ENCODE results near the gene COL28A1.

The COL28A1 gene

GRCh38 chr7:7581531-7582179 lies 46.0 kb upstream of the COL28A1 start:
- no peaks in the 10 kb centered on the region for H3K27me3 ChIP-seq (ENCODE audit: low read depth, low read length)
- TF ChIP-seq CTCF (IDR thresholded peaks at IDR 0.05; ENCODE audit: low read depth, low read length) = no peak
- no peak for TF ChIP-seq EZH2phosphoT487 (IDR thresholded peaks at IDR 0.05; ENCODE audit: low read depth)
- H4K20me1 ChIP-seq (ENCODE audit: insufficient read depth, low read length) = peaks cover 21% of the 10 kb centered on the region
- H3K36me3 ChIP-seq (replicated peaks; ENCODE audit: low read depth, low read length) = no peaks in the 10 kb centered on the region
- peaks cover 16% of the 10 kb centered on the region for H3K4me1 ChIP-seq (ENCODE audit: low read length)
- no peak overlapping the region for H3K9ac ChIP-seq (ENCODE audit: low read length)
- no peaks in the 10 kb centered on the region for H3K9me3 ChIP-seq (ENCODE audit: insufficient read depth, low read length)
- H3K79me2 ChIP-seq (ENCODE audit: low read length) = peaks cover 53% of the 10 kb centered on the region
- H3K4me2 ChIP-seq (ENCODE audit: low read length) = no peak overlapping the region
- H3K4me3 ChIP-seq (ENCODE audit: low read length) = no peak overlapping the region
- H2AFZ ChIP-seq (ENCODE audit: low read depth, low read length) = no peak overlapping the region
- H3K27ac ChIP-seq (ENCODE audit: low read length) = no peak overlapping the region

- H3K79me2 ChIP-seq (ENCODE audit: low read length) = peaks cover 61% of the 10 kb centered on the region
- no peaks in the 10 kb centered on the region for H3K27me3 ChIP-seq (ENCODE audit: low read depth, low read length)
- H3K9ac ChIP-seq (ENCODE audit: low read length) = no peak overlapping the region
- no peak overlapping the region for H2AFZ ChIP-seq (ENCODE audit: low read depth, low read length)
- peaks cover 23% of the 10 kb centered on the region for H3K4me1 ChIP-seq (ENCODE audit: low read length)
- H4K20me1 ChIP-seq (ENCODE audit: insufficient read depth, low read length) = peaks cover 34% of the 10 kb centered on the region
- H3K9me3 ChIP-seq (ENCODE audit: insufficient read depth, low read length) = no peaks in the 10 kb centered on the region
- H3K27ac ChIP-seq (ENCODE audit: low read length) = no peak overlapping the region
- H3K4me3 ChIP-seq (ENCODE audit: low read length) = no peak overlapping the region
- H3K36me3 ChIP-seq (replicated peaks; ENCODE audit: low read depth, low read length) = peaks cover 7% of the 10 kb centered on the region
- TF ChIP-seq EZH2phosphoT487 (IDR thresholded peaks at IDR 0.05; ENCODE audit: low read depth) (no peak), CTCF (IDR thresholded peaks at IDR 0.05; ENCODE audit: low read depth, low read length) (no peak)
- H3K4me2 ChIP-seq (ENCODE audit: low read length) = no peak overlapping the region
Measured at GRCh38 chr7:7579638-7580037, 44.0 kb upstream of the COL28A1 start.

- Histone ChIP-seq H3K27me3 (ENCODE audit: low read depth, low read length) (no peaks in the 10 kb centered on the region), H3K4me1 (ENCODE audit: low read length) (peaks cover 24% of the 10 kb centered on the region), H3K79me2 (ENCODE audit: low read length) (peaks cover 78% of the 10 kb centered on the region), H3K4me3 (ENCODE audit: low read length) (no peak overlapping the region), H3K9me3 (ENCODE audit: insufficient read depth, low read length) (no peaks in the 10 kb centered on the region), H3K9ac (ENCODE audit: low read length) (no peak overlapping the region), H3K36me3 (replicated peaks; ENCODE audit: low read depth, low read length) (peaks cover 23% of the 10 kb centered on the region), H3K4me2 (ENCODE audit: low read length) (no peak overlapping the region), H3K27ac (ENCODE audit: low read length) (no peak overlapping the region), H4K20me1 (ENCODE audit: insufficient read depth, low read length) (peaks cover 51% of the 10 kb centered on the region), H2AFZ (ENCODE audit: low read depth, low read length) (no peak overlapping the region)
- TF ChIP-seq CTCF (IDR thresholded peaks at IDR 0.05; ENCODE audit: low read depth, low read length) = no peak
- no peak for TF ChIP-seq EZH2phosphoT487 (IDR thresholded peaks at IDR 0.05; ENCODE audit: low read depth)
Measured at GRCh38 chr7:7577888-7578287, 42.2 kb upstream of the COL28A1 start.

- Histone ChIP-seq H3K27me3 (ENCODE audit: low read depth, low read length) (no peaks in the 10 kb centered on the region), H3K4me1 (ENCODE audit: low read length) (peaks cover 31% of the 10 kb centered on the region), H3K9me3 (ENCODE audit: insufficient read depth, low read length) (no peaks in the 10 kb centered on the region), H3K27ac (ENCODE audit: low read length) (no peak overlapping the region), H3K79me2 (ENCODE audit: low read length) (peaks cover 88% of the 10 kb centered on the region), H3K9ac (ENCODE audit: low read length) (no peak overlapping the region), H2AFZ (ENCODE audit: low read depth, low read length) (no peak overlapping the region), H3K36me3 (replicated peaks; ENCODE audit: low read depth, low read length) (peaks cover 37% of the 10 kb centered on the region), H4K20me1 (ENCODE audit: insufficient read depth, low read length) (peaks cover 62% of the 10 kb centered on the region), H3K4me3 (ENCODE audit: low read length) (no peak overlapping the region), H3K4me2 (ENCODE audit: low read length) (no peak overlapping the region)
- no peak for TF ChIP-seq CTCF (IDR thresholded peaks at IDR 0.05; ENCODE audit: low read depth, low read length)
- TF ChIP-seq EZH2phosphoT487 (IDR thresholded peaks at IDR 0.05; ENCODE audit: low read depth) = no peak
Measured at GRCh38 chr7:7576344-7576743, 40.7 kb upstream of the COL28A1 start.
